Measurements from ENCODE around the gene AKNA.

Gene AKNA

DNA sequence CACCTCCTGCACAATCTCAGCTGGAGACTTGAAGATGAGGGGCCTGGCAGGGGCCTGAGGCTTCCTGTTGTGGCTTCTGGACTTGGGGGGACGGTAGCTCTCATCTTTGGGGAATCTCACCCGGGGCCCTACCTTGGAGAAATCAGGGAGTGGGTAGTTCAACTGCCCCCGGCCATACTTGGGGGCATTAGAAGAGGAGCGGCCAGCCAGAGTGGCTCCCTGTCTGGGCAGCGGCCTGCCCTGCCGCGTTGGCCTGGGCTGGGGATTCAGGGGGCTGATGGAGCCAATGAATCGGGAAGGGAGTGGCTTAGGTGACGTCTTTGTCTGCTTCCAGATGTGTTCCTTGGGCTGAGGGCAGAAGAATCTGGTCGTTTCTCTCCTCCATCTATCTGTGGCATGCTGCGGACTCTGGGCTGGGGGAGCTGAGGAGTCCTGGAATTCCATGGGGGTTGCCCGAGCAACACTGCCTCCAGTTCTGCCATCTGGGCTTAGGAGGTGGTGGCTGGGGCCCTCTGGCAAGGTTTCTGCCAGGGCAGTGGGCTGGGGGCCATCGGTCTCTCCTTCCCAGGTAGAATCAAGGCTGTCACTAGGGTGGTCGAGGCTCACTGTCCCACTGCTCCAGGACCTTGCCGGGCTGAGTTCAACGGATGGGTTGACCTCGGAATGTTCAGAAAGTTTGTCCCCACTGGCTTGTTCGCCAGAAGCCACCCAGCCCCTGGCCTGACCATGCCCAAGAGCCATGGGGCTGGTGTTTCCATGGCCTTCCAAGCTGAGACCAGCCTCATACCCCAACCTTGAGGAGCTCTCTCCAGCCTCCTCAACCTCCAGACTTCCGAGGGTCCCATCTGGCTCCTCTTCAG, 11.0 kb downstream of the AKNA start:
- Histone ChIP-seq H3K27me3 (ENCODE audit: control insufficient read depth in 3 of 3, insufficient read depth in 3 of 3, low read depth in 1 of 3, low read length in 3 of 3) (no peaks in the 10 kb centered on the region), H3K4me2 (ENCODE audit: insufficient read depth, low read length, poor library complexity, severe bottlenecking) (no peak overlapping the region), H3K4me1 (ENCODE audit: control insufficient read depth in 2 of 2, insufficient read depth in 1 of 2, low read depth in 1 of 2, low read length in 2 of 2) (peaks cover 0 to 12% of the 10 kb centered on the region in 2 donors), H2BK12ac (ENCODE audit: low read length) (no peak overlapping the region), H3K79me1 (ENCODE audit: low read depth, low read length) (no peaks in the 10 kb centered on the region), H2AK5ac (ENCODE audit: low read depth, low read length) (no peak overlapping the region), H3K9me3 (replicated peaks in 1 of 2; ENCODE audit: control insufficient read depth in 2 of 2, insufficient read depth in 1 of 2, low read depth in 1 of 2, low read length in 2 of 2) (no peaks in the 10 kb centered on the region), H3K36me3 (replicated peaks in 1 of 2; ENCODE audit: control insufficient read depth in 2 of 2, insufficient read depth in 2 of 2, low read length in 2 of 2) (peaks cover 5 to 41% of the 10 kb centered on the region in 2 donors), H2AFZ (ENCODE audit: low read length) (no peak overlapping the region), H3K14ac (ENCODE audit: low read length) (no peak overlapping the region), H3K4me3 (ENCODE audit: low read length in 2 of 2) (no peak overlapping the region), H2BK5ac (ENCODE audit: low read length) (no peak overlapping the region), H3K18ac (ENCODE audit: low read length) (no peak overlapping the region), H4K8ac (ENCODE audit: low read depth, low read length) (no peak overlapping the region), H4K91ac (ENCODE audit: low read depth, low read length, poor library complexity) (no peak overlapping the region), H3K27ac (replicated peaks; ENCODE audit: low read length) (no peak overlapping the region), H3K23ac (ENCODE audit: low read depth, low read length, poor library complexity) (no peak overlapping the region), H2BK15ac (ENCODE audit: low read length) (no peak overlapping the region), H2BK120ac (ENCODE audit: low read depth, low read length) (no peak overlapping the region), H3K9ac (ENCODE audit: low read depth, low read length, poor library complexity) (no peak overlapping the region), H3K4ac (ENCODE audit: low read length) (no peak overlapping the region)
- no peak for DNase-seq (ENCODE audit: low spot score)
- WGBS, 2 donors (ENCODE audit: extremely low coverage in 2 of 2, insufficient read length in 2 of 2, insufficient replicate concordance in 1 of 2): no CpG with 5 or more reads among the region's 19 CpGs

GRCh38 chr9:114375386-114376175, 12.2 kb downstream of the AKNA start:
- no peak overlapping the region for H4K91ac ChIP-seq (ENCODE audit: low read depth, low read length, poor library complexity)
- WGBS, 2 donors (ENCODE audit: extremely low coverage in 2 of 2, insufficient read length in 2 of 2, insufficient replicate concordance in 1 of 2): no CpG with 5 or more reads among the region's 9 CpGs
- no peak for DNase-seq (ENCODE audit: low spot score)
- H2AFZ ChIP-seq (ENCODE audit: low read length): no peak overlapping the region
- no peaks in the 10 kb centered on the region for H3K9me3 ChIP-seq (replicated peaks in 1 of 2; ENCODE audit: control insufficient read depth in 2 of 2, insufficient read depth in 1 of 2, low read depth in 1 of 2, low read length in 2 of 2)
- no peak overlapping the region for H2BK5ac ChIP-seq (ENCODE audit: low read length)
- H3K4me2 ChIP-seq (ENCODE audit: insufficient read depth, low read length, poor library complexity, severe bottlenecking): no peak overlapping the region
- H2BK15ac ChIP-seq (ENCODE audit: low read length): no peak overlapping the region
- H2BK120ac ChIP-seq (ENCODE audit: low read depth, low read length): no peak overlapping the region
- no peak overlapping the region for H3K18ac ChIP-seq (ENCODE audit: low read length)
- H2BK12ac ChIP-seq (ENCODE audit: low read length): no peak overlapping the region
- H2AK5ac ChIP-seq (ENCODE audit: low read depth, low read length): no peak overlapping the region
- H3K4me3 ChIP-seq (ENCODE audit: low read length in 2 of 2): no peak overlapping the region
- no peaks in the 10 kb centered on the region for H3K27me3 ChIP-seq (ENCODE audit: control insufficient read depth in 3 of 3, insufficient read depth in 3 of 3, low read depth in 1 of 3, low read length in 3 of 3)
- peaks cover 5 to 35% of the 10 kb centered on the region in 2 donors for H3K36me3 ChIP-seq (replicated peaks in 1 of 2; ENCODE audit: control insufficient read depth in 2 of 2, insufficient read depth in 2 of 2, low read length in 2 of 2)
- no peak overlapping the region for H4K8ac ChIP-seq (ENCODE audit: low read depth, low read length)
- H3K14ac ChIP-seq (ENCODE audit: low read length): no peak overlapping the region
- H3K4ac ChIP-seq (ENCODE audit: low read length): no peak overlapping the region
- peaks cover 8 to 20% of the 10 kb centered on the region in 2 donors for H3K4me1 ChIP-seq (ENCODE audit: control insufficient read depth in 2 of 2, insufficient read depth in 1 of 2, low read depth in 1 of 2, low read length in 2 of 2)
- H3K23ac ChIP-seq (ENCODE audit: low read depth, low read length, poor library complexity): no peak overlapping the region
- H3K79me1 ChIP-seq (ENCODE audit: low read depth, low read length): no peaks in the 10 kb centered on the region
- no peak overlapping the region for H3K9ac ChIP-seq (ENCODE audit: low read depth, low read length, poor library complexity)
- no peak overlapping the region for H3K27ac ChIP-seq (replicated peaks; ENCODE audit: low read length)

- Histone ChIP-seq H2AK5ac (ENCODE audit: low read depth, low read length) (no peak overlapping the region), H3K79me1 (ENCODE audit: low read depth, low read length) (no peaks in the 10 kb centered on the region), H3K18ac (ENCODE audit: low read length) (no peak overlapping the region), H4K91ac (ENCODE audit: low read depth, low read length, poor library complexity) (no peak overlapping the region), H2BK120ac (ENCODE audit: low read depth, low read length) (no peak overlapping the region), H2BK12ac (ENCODE audit: low read length) (no peak overlapping the region), H3K4me2 (ENCODE audit: insufficient read depth, low read length, poor library complexity, severe bottlenecking) (no peak overlapping the region), H3K36me3 (replicated peaks in 1 of 2; ENCODE audit: control insufficient read depth in 2 of 2, insufficient read depth in 2 of 2, low read length in 2 of 2) (peaks cover 5 to 29% of the 10 kb centered on the region in 2 donors), H3K27ac (replicated peaks; ENCODE audit: low read length) (no peak overlapping the region), H3K27me3 (ENCODE audit: control insufficient read depth in 3 of 3, insufficient read depth in 3 of 3, low read depth in 1 of 3, low read length in 3 of 3) (no peaks in the 10 kb centered on the region), H3K9ac (ENCODE audit: low read depth, low read length, poor library complexity) (no peak overlapping the region), H2BK15ac (ENCODE audit: low read length) (no peak overlapping the region), H2BK5ac (ENCODE audit: low read length) (no peak overlapping the region), H3K14ac (ENCODE audit: low read length) (no peak overlapping the region), H4K8ac (ENCODE audit: low read depth, low read length) (no peak overlapping the region), H3K9me3 (replicated peaks in 1 of 2; ENCODE audit: control insufficient read depth in 2 of 2, insufficient read depth in 1 of 2, low read depth in 1 of 2, low read length in 2 of 2) (no peaks in the 10 kb centered on the region), H2AFZ (ENCODE audit: low read length) (no peak overlapping the region), H3K23ac (ENCODE audit: low read depth, low read length, poor library complexity) (no peak overlapping the region), H3K4me1 (ENCODE audit: control insufficient read depth in 2 of 2, insufficient read depth in 1 of 2, low read depth in 1 of 2, low read length in 2 of 2) (peaks cover 13 to 25% of the 10 kb centered on the region in 2 donors), H3K4me3 (ENCODE audit: low read length in 2 of 2) (no peak overlapping the region), H3K4ac (ENCODE audit: low read length) (no peak overlapping the region)
- DNase-seq (ENCODE audit: low spot score): no peak
- WGBS, 2 donors (ENCODE audit: extremely low coverage in 2 of 2, insufficient read length in 2 of 2, insufficient replicate concordance in 1 of 2): no CpG with 5 or more reads among the region's 9 CpGs
Observed at GRCh38 chr9:114374936-114375335, 12.8 kb downstream of the AKNA start.

Data from neuronal stem cell (in vitro differentiated cells).